ENCODE measurements around the gene PPP1R9B.
A peak's percentile ranks its signal among the peaks of the same experiment; 100 is the strongest.

Gene PPP1R9B

GRCh38 chr17:50102164-50102991, 48.1 kb downstream of the PPP1R9B start:
- DNase-seq, result no peak

- DNase-seq, result no peak
Observed at GRCh38 chr17:50101346-50102163, 48.9 kb downstream of the PPP1R9B start.

GRCh38 chr17:50100921-50101345, 49.5 kb downstream of the PPP1R9B start:
- no peak for DNase-seq

- no peak for DNase-seq
Observed at GRCh38 chr17:50100480-50100883, 50.0 kb downstream of the PPP1R9B start.

- DNase-seq, result no peak
Observed at GRCh38 chr17:50099003-50099402, 51.5 kb downstream of the PPP1R9B start.

- DNase-seq, result no peak
Observed at GRCh38 chr17:50098583-50098982, 51.9 kb downstream of the PPP1R9B start.

- DNase-seq, result no peak
Observed at GRCh38 chr17:50097926-50098325, 52.6 kb downstream of the PPP1R9B start.

- no peak for DNase-seq
Observed at GRCh38 chr17:50097455-50097854, 53.0 kb downstream of the PPP1R9B start.

GRCh38 chr17:50096758-50097157, 53.7 kb downstream of the PPP1R9B start:
- no peak for DNase-seq

- DNase-seq, result no peak
Observed at GRCh38 chr17:50096092-50096491, 54.4 kb downstream of the PPP1R9B start.

GRCh38 chr17:50095626-50096037, 54.8 kb downstream of the PPP1R9B start:
- DNase-seq, result no peak

- peak; percentile 80 for DNase-seq
Observed at GRCh38 chr17:50094753-50095619, 55.5 kb downstream of the PPP1R9B start, which contains the start of gene PDK2. Gene PDK2, plus strand, starts transcription at chr17:50095351. Its CDS starts 85 bp downstream, at chr17:50095436.

GRCh38 chr17:50094243-50094752, 56.2 kb downstream of the PPP1R9B start:
- peak; percentile 58 for DNase-seq

- DNase-seq, result no peak
Observed at GRCh38 chr17:50093807-50094206, 56.7 kb downstream of the PPP1R9B start.

GRCh38 chr17:50093246-50093645, 57.2 kb downstream of the PPP1R9B start:
- no peak for DNase-seq

- DNase-seq, result no peak
Observed at GRCh38 chr17:50091918-50092285, 58.6 kb downstream of the PPP1R9B start.

GRCh38 chr17:50090971-50091917, 59.2 kb downstream of the PPP1R9B start:
- no peak for DNase-seq

GRCh38 chr17:50090071-50090470, 60.4 kb downstream of the PPP1R9B start:
- DNase-seq, result no peak

GRCh38 chr17:50088952-50089825, 61.3 kb downstream of the PPP1R9B start:
- DNase-seq, result no peak

GRCh38 chr17:50087912-50088405, 62.5 kb downstream of the PPP1R9B start:
- DNase-seq, result no peak

Measured in NCI-H524 treated with DMSO at 0.1 percent for 48 hours (cell line).